GM13977 (cell line): Measurements from ENCODE around the gene S100A6.

ENCODE experiments used
- DNase-seq: peaks from one replicate; pipeline ENCODE4 v3.0.0; 2012; ENCODE audit warnings: low spot score
- CTCF ChIP-seq: IDR thresholded peaks from 2 replicates; pipeline ENCODE4 v1.5.1; 2012; ENCODE audit warnings: mild to moderate bottlenecking, control low read depth; ENCODE audit not compliant: insufficient read depth; ENCODE audit errors: extremely low read depth, missing control alignments
- in situ Hi-C: fragments of 300-500 bp; cut with MboI; formaldehyde crosslinking; loops from one replicate; pipeline ENCODE4 v1.12.0; 2022; ENCODE audit warnings: low sequenced_read_pairs, low pct_unique_long_range_greater_than_20kb, mixed read lengths, inconsistent platforms; ENCODE audit not compliant: unreplicated experiment

The S100A6 gene

GRCh38 chr1:153545067-153546055 lies 9.6 kb upstream of the S100A6 start, which contains the start of gene S100A4:
Gene S100A4, minus strand, starts transcription at chr1:153545806. Its CDS starts 1,012 bp downstream, at chr1:153544794.
- DNase-seq: peak; percentile 74
- no peak for TF ChIP-seq CTCF
- in situ Hi-C loops: no loop called here

GRCh38 chr1:153544453-153545066 lies 8.8 kb upstream of the S100A6 start:
- in situ Hi-C loops: no loop called here
- TF ChIP-seq CTCF: no peak
- DNase-seq: no peak

DNA sequence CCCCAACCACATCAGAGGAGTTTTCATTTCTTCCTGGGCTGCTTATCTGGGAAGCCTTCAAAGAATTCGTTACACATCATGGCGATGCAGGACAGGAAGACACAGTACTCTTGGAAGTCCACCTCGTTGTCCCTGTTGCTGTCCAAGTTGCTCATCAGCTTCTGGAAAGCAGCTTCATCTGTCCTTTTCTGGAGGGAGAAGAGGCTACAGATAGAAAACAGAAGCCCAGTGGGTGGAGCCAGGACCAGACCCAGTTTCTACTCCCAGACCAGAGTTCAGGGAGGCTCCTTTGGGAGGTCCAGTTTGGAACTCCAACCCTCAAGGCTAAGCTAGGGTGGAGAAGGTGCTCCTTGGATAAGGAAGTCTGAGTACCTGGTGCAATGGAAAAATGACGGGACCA lies 7.9 kb upstream of the S100A6 start:
- TF ChIP-seq CTCF: no peak
- no peak for DNase-seq
- in situ Hi-C loops: no loop called here

- TF ChIP-seq CTCF: no peak
- in situ Hi-C loops: no loop called here
- DNase-seq: no peak
Measured at GRCh38 chr1:153542956-153543711, 7.3 kb upstream of the S100A6 start.

- TF ChIP-seq CTCF: no peak
- DNase-seq: no peak
- in situ Hi-C loops: no loop called here
Measured at GRCh38 chr1:153541641-153542590, 6.1 kb upstream of the S100A6 start.
